ENCODE results near the gene NKAPL.

- TF ChIP-seq CTCF (IDR thresholded peaks at IDR 0.05; ENCODE audit: low read length): no peak
- TF ChIP-seq EZH2 (IDR thresholded peaks at IDR 0.05; ENCODE audit: borderline replicate concordance, low read length): no peak
Observed at GRCh38 chr6:28245206-28245941, 13.7 kb upstream of the NKAPL start.
